Panc1 (cell line): ENCODE measurements around the gene KRT8.

Experiments used
- POLR2AphosphoS5 ChIP-seq: IDR thresholded peaks from 2 replicates; pipeline ENCODE4 v1.6.1; 2012; ENCODE audit warnings: mild to moderate bottlenecking, low read depth, low read length, moderate library complexity
- TCF7L2 ChIP-seq: IDR thresholded peaks from 2 replicates; pipeline ENCODE4 v1.6.1; 2011; ENCODE audit warnings: mild to moderate bottlenecking, low read depth, low read length, inconsistent platforms
- TF ChIP-seq, protein P1 (sequence below): fragments of 450-650 bp; IDR thresholded peaks from 2 replicates; pipeline ENCODE4 v1.5.1; 2017; ENCODE audit warnings: mild to moderate bottlenecking
- TF ChIP-seq, protein P2 (sequence below), 2 experiments: IDR thresholded peaks; 2 replicates each; pipeline ENCODE4 v1.6.1; 2011 to 2012; ENCODE audit warnings: low read depth in 2 of 2, control low read depth in 1 of 2, low read length in 1 of 2, mild to moderate bottlenecking in 1 of 2, moderate library complexity in 1 of 2; ENCODE audit not compliant: insufficient read depth in 1 of 2

DNA sequence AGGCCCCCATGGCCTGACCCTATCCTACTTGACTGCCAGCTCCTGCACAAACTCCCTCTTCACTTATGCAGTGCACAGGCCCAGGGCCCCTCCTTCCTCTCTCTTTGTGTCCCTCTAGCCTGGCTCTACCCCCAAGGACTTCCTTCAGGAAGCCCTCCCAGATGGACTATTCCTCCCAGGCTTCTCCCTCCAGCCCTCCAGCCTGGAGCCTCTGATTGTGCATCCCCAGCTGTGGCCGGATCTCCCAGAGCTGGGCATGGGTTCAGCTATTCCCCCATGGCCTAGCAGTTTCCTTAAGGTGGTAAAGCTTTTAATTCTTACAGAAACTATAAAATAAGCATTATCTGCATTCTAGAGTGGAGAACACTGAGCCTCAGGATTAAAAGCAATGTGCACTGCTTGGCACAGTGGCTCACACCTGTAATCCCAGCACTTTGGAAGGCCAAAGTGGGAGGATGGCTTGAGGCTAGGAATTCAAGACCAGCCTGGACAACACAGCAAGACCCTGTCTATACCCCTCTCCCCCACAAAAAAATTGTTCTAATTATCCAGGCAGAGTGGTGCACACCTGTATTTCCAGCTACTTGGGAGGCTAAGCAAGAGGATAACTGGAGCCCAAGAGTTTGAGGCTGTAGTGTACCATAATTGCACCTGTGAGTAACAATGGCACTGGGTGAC, 16.8 kb upstream of the KRT8 start:
- no peak for TF ChIP-seq POLR2AphosphoS5
- TF ChIP-seq, protein P1, sequence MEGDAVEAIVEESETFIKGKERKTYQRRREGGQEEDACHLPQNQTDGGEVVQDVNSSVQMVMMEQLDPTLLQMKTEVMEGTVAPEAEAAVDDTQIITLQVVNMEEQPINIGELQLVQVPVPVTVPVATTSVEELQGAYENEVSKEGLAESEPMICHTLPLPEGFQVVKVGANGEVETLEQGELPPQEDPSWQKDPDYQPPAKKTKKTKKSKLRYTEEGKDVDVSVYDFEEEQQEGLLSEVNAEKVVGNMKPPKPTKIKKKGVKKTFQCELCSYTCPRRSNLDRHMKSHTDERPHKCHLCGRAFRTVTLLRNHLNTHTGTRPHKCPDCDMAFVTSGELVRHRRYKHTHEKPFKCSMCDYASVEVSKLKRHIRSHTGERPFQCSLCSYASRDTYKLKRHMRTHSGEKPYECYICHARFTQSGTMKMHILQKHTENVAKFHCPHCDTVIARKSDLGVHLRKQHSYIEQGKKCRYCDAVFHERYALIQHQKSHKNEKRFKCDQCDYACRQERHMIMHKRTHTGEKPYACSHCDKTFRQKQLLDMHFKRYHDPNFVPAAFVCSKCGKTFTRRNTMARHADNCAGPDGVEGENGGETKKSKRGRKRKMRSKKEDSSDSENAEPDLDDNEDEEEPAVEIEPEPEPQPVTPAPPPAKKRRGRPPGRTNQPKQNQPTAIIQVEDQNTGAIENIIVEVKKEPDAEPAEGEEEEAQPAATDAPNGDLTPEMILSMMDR, result no peak
- no peak for TF ChIP-seq TCF7L2
- TF ChIP-seq, protein P2, sequence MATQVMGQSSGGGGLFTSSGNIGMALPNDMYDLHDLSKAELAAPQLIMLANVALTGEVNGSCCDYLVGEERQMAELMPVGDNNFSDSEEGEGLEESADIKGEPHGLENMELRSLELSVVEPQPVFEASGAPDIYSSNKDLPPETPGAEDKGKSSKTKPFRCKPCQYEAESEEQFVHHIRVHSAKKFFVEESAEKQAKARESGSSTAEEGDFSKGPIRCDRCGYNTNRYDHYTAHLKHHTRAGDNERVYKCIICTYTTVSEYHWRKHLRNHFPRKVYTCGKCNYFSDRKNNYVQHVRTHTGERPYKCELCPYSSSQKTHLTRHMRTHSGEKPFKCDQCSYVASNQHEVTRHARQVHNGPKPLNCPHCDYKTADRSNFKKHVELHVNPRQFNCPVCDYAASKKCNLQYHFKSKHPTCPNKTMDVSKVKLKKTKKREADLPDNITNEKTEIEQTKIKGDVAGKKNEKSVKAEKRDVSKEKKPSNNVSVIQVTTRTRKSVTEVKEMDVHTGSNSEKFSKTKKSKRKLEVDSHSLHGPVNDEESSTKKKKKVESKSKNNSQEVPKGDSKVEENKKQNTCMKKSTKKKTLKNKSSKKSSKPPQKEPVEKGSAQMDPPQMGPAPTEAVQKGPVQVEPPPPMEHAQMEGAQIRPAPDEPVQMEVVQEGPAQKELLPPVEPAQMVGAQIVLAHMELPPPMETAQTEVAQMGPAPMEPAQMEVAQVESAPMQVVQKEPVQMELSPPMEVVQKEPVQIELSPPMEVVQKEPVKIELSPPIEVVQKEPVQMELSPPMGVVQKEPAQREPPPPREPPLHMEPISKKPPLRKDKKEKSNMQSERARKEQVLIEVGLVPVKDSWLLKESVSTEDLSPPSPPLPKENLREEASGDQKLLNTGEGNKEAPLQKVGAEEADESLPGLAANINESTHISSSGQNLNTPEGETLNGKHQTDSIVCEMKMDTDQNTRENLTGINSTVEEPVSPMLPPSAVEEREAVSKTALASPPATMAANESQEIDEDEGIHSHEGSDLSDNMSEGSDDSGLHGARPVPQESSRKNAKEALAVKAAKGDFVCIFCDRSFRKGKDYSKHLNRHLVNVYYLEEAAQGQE (IDR thresholded peaks at IDR 0.05; ENCODE audit: insufficient read depth in 1 of 2, low read depth in 2 of 2, low read length in 1 of 2), result no peak
